Measurements from ENCODE around the gene B4GALNT4. TPM values are rescaled to one million over a fixed set of nuclear protein-coding genes. Genes with fewer than 3 reads are reported as not detected.
"Not testable (repeated sequence)": the region's sequence is repeated elsewhere in the genome, so short reads cannot be mapped to it uniquely, and the experiment has no call there.

Gene B4GALNT4
- total RNA-seq, 1 donor, result 3.5 TPM

GRCh38 chr11:356610-357009 lies 12.7 kb upstream of the B4GALNT4 start:
- no peak for DNase-seq (ENCODE audit: low read depth in 2 of 3, low spot score in 2 of 3)

GRCh38 chr11:357582-357981 lies 11.7 kb upstream of the B4GALNT4 start:
- no peak for DNase-seq (ENCODE audit: low read depth in 2 of 3, low spot score in 2 of 3)

- DNase-seq (ENCODE audit: low read depth in 2 of 3, low spot score in 2 of 3), result no peak
These were observed 11.0 kb upstream of the B4GALNT4 start for GRCh38 chr11:358129-358800.

- no peak for DNase-seq (ENCODE audit: low read depth in 2 of 3, low spot score in 2 of 3)
These were observed 10.1 kb upstream of the B4GALNT4 start for GRCh38 chr11:359181-359714.

GRCh38 chr11:360326-361280 lies 8.7 kb upstream of the B4GALNT4 start:
- DNase-seq (ENCODE audit: low read depth in 2 of 3, low spot score in 2 of 3), result no peak

GRCh38 chr11:362642-363442 lies 6.5 kb upstream of the B4GALNT4 start:
- DNase-seq (ENCODE audit: low read depth in 2 of 3, low spot score in 2 of 3), result no peak

GRCh38 chr11:363443-363805 lies 5.9 kb upstream of the B4GALNT4 start:
- not testable (repeated sequence) for DNase-seq (ENCODE audit: low read depth in 2 of 3, low spot score in 2 of 3)

- DNase-seq (ENCODE audit: low read depth in 2 of 3, low spot score in 2 of 3), result peak in 2 of 3 donors; percentile 58 to 63
These were observed 5.1 kb upstream of the B4GALNT4 start for GRCh38 chr11:363948-364761.

GRCh38 chr11:364991-365725 lies 4.1 kb upstream of the B4GALNT4 start:
- DNase-seq (ENCODE audit: low read depth in 2 of 3, low spot score in 2 of 3), result no peak

GRCh38 chr11:365831-366230 lies 3.5 kb upstream of the B4GALNT4 start:
- no peak for DNase-seq (ENCODE audit: low read depth in 2 of 3, low spot score in 2 of 3)

- DNase-seq (ENCODE audit: low read depth in 2 of 3, low spot score in 2 of 3), result no peak
These were observed 1.3 kb upstream of the B4GALNT4 start for GRCh38 chr11:367956-368413.

GRCh38 chr11:368414-369335 lies 624 bp upstream of the B4GALNT4 start:
- no peak for DNase-seq (ENCODE audit: low read depth in 2 of 3, low spot score in 2 of 3)

GRCh38 chr11:370070-370941 lies 1.0 kb downstream of the B4GALNT4 start:
- DNase-seq (ENCODE audit: low read depth in 2 of 3, low spot score in 2 of 3), result no peak

- DNase-seq (ENCODE audit: low read depth in 2 of 3, low spot score in 2 of 3), result no peak
These were observed 1.8 kb downstream of the B4GALNT4 start for GRCh38 chr11:371051-371450.

GRCh38 chr11:371716-372590 lies 2.7 kb downstream of the B4GALNT4 start:
- DNase-seq (ENCODE audit: low read depth in 2 of 3, low spot score in 2 of 3), result no peak

All from hematopoietic multipotent progenitor cell (in vitro differentiated cells).